Activated naive CD8-positive, alpha-beta T cell (primary cell): ENCODE results near the gene BCL2L11.

Source experiments
- H3K27ac Mint-ChIP-seq: one replicate; pipeline ENCODE4 v1.8.0; 2021; ENCODE audit warnings: mixed read lengths
- H3K27me3 Mint-ChIP-seq: one replicate; pipeline ENCODE4 v1.8.0; 2021; ENCODE audit warnings: mixed read lengths
- H3K36me3 Mint-ChIP-seq: one replicate; pipeline ENCODE4 v1.8.0; 2021; ENCODE audit warnings: mixed read lengths
- H3K4me1 Mint-ChIP-seq: one replicate; pipeline ENCODE4 v1.8.0; 2021; ENCODE audit warnings: low read depth, mixed read lengths
- H3K4me3 Mint-ChIP-seq: one replicate; pipeline ENCODE4 v1.8.0; 2021; ENCODE audit warnings: mild to moderate bottlenecking, mixed read lengths
- H3K9me3 Mint-ChIP-seq: one replicate; pipeline ENCODE4 v1.8.0; 2021; ENCODE audit warnings: low read depth, mixed read lengths

Gene BCL2L11

DNA sequence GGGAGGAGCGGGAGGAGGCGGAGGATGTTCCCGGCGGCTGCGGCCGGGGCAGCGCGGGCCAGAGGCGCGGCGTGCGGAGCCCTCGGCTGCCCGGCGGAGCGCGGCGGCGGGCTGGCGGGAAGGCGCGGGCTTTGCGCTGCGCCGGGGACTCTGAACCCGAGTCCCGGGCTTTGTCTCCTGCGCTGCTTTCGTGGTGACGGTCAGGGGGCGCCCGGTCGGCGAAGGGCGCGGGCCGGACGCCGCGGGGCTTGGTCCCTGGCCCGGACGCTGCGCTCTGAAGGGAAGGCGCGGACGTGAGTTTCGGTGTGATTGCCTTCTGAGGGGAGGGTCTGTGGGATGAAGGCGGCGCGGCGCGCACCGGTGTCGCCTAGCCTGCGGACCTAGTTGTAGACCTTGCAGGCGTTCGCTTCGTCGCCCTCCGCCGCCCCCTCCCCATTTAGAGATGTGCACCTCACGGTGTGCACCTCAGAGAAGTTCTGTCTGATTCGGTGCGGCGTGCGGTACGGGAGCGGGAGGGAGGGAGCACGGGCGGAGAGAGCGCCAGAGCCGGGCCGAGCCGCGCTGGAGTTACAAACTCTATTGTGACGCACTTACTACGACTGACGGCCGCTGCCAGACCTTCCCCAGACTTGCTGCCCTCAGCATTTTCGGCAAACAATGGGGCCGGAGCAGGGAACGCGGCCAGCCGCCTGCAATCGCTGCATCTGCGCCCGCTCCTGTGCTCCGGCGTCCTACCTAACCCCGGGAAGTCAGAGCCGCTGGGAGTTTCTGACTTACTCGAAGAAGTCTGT is 2.1 kb downstream of the BCL2L11 start:
- Mint-ChIP-seq H3K27me3 (no peaks in the 10 kb centered on the region), H3K4me3 (peak overlapping the region; percentile 89), H3K36me3 (peaks cover 23% of the 10 kb centered on the region), H3K4me1 (peaks cover 59% of the 10 kb centered on the region), H3K27ac (peak overlapping the region; percentile 82), H3K9me3 (no peaks in the 10 kb centered on the region)

DNA sequence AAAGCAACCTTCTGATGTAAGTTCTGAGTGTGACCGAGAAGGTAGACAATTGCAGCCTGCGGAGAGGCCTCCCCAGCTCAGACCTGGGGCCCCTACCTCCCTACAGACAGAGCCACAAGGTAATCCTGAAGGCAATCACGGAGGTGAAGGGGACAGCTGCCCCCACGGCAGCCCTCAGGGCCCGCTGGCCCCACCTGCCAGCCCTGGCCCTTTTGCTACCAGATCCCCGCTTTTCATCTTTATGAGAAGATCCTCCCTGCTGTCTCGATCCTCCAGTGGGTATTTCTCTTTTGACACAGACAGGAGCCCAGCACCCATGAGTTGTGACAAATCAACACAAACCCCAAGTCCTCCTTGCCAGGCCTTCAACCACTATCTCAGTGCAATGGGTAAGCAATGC is 3.0 kb downstream of the BCL2L11 start:
- H3K27me3 Mint-ChIP-seq = no peaks in the 10 kb centered on the region
- no peaks in the 10 kb centered on the region for H3K9me3 Mint-ChIP-seq
- peaks cover 26% of the 10 kb centered on the region for H3K36me3 Mint-ChIP-seq
- peaks cover 57% of the 10 kb centered on the region for H3K4me1 Mint-ChIP-seq
- H3K4me3 Mint-ChIP-seq = peak overlapping the region; percentile 89
- H3K27ac Mint-ChIP-seq = peak overlapping the region; percentile 50

DNA sequence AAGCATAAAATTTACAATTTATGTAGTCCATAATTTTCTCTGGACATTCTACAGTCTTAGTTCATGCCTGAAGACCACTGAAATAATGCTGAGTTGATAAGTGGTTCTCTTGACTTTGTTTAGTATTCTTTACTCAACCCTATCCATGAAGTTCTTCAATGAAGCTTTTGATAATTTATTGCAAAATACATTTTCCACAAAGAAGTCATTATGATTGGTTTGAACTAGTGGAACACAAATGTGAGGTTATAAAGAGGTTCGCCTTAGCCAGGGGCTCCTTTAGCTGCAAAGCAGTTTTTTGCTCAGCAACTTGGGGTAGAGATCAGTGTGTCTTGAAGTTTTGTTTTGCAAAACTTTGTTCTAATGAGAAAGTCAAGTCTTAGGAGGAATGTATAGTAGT is 5.9 kb downstream of the BCL2L11 start:
- Mint-ChIP-seq H3K9me3 (no peaks in the 10 kb centered on the region), H3K27ac (no peak overlapping the region), H3K4me3 (peak overlapping the region; percentile 56), H3K27me3 (no peaks in the 10 kb centered on the region), H3K36me3 (peaks cover 43% of the 10 kb centered on the region), H3K4me1 (peaks cover 62% of the 10 kb centered on the region)

DNA sequence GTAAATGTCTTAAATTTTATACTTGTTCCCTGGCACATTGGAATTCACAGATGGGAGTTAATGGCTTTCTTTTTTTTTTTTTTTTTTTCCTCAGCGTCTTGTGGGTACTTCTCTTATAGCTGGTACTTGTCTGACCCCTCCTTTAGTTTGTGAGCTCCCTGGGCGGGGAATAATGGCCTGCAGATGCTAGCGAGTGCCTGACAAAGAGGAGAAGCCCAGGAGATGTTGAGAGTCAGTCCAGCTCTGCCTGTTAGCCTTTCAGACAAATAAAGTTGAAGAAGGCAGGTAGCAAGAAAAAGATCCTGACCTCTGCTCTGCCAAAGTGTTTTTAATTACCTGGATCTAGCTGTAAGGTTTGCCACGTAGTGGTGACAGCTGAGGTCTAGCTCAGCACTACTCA is 6.6 kb downstream of the BCL2L11 start:
- H3K9me3 Mint-ChIP-seq = no peaks in the 10 kb centered on the region
- H3K4me1 Mint-ChIP-seq = peaks cover 68% of the 10 kb centered on the region
- peaks cover 49% of the 10 kb centered on the region for H3K36me3 Mint-ChIP-seq
- no peaks in the 10 kb centered on the region for H3K27me3 Mint-ChIP-seq
- H3K4me3 Mint-ChIP-seq = no peak overlapping the region
- no peak overlapping the region for H3K27ac Mint-ChIP-seq

DNA sequence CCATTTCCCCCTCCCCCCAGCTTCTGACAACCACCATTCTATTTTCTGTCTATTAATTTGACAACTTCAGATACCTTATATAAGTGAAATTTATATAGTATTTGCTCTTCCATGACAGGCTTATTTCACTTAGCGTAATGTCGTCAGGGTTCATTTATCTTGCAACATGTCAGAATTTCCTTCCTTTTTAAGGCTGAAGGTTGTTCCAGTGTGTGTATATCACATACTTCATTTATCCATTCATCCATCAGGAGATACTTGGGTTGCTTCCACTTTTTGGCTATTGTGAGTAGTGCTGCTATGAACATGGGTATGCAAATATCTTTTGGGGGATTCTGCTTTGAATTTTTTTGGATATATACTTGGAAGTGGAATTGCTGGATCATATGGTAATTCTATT is 7.4 kb downstream of the BCL2L11 start:
- Mint-ChIP-seq H3K27me3 (no peaks in the 10 kb centered on the region), H3K4me1 (peaks cover 71% of the 10 kb centered on the region), H3K27ac (no peak overlapping the region), H3K36me3 (peaks cover 49% of the 10 kb centered on the region), H3K9me3 (no peaks in the 10 kb centered on the region), H3K4me3 (no peak overlapping the region)

DNA sequence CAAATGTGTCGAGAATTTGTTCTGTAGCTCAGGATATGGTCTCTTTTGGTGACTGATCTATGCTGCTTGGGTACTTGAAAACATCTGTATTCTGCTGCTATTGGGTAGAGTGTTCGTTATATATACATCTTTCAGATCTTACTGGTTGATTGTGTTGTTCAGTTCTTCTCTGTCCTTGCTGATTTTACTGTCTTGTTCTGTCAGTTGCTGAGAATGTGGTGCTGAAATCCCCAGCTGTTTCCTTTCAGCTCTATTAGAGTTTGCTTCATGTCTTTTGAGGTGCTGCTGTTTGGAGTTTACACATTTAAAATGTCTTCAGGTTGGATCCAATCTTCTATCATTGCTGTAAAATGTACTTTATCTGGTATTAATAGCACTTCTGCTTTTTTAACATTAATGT is 12.9 kb downstream of the BCL2L11 start:
- H3K4me3 Mint-ChIP-seq = peak overlapping the region; percentile 1
- no peak overlapping the region for H3K27ac Mint-ChIP-seq
- H3K36me3 Mint-ChIP-seq = peaks cover 42% of the 10 kb centered on the region
- H3K4me1 Mint-ChIP-seq = peaks cover 62% of the 10 kb centered on the region
- H3K27me3 Mint-ChIP-seq = no peaks in the 10 kb centered on the region
- H3K9me3 Mint-ChIP-seq = no peaks in the 10 kb centered on the region

DNA sequence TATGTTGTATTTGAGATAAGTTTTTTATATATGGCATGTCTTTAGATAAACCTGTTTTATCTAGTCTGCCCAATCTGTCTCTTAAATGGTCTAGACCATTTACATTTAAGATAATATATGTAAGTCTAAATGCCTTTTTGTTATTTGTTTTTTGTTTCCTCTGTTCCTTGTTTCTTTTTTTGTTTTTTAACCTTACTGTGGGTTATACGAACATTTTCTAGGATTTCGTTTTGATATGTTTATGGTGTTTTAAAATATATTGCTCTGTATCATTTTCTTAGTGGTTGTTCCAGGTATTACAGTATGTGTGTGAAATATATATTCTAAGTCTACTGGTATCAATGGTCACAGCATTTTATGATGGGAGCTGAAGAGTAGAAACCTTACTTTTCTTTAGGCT is 13.3 kb downstream of the BCL2L11 start:
- Mint-ChIP-seq H3K4me3 (no peak overlapping the region), H3K27ac (no peak overlapping the region), H3K27me3 (no peaks in the 10 kb centered on the region), H3K36me3 (peaks cover 39% of the 10 kb centered on the region), H3K4me1 (peaks cover 58% of the 10 kb centered on the region), H3K9me3 (no peaks in the 10 kb centered on the region)

DNA sequence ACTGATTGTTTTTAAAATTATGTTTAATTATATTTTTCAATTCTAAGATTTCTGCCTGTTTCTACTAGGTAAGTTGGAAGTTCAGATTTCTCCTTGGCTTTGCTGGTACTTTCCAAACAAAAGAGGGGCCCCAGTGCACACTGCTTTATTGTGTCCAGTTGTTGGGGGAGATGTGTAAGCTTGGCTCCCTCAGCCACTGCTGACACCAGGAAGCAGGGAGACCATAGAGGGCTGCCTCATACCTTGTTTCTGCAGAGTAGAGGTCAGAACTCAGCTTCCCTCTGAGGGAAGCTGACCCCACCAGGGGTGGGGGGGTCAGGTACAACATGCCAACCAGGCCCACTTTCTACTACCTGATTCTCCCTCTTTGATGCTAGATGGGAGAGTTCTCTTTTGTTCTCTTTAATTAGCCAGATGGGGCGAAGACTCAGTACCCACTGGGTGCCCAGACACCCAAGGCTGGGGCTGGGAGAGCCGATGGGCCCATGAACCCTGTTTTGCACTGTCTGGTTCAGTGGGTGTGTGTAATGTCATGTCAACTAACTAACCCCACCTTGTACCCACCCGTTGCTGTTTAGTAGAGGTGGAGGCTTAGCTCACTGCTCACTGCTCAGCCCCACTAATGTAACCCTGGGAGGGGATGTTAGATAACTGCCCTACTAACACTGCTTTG is 14.7 kb downstream of the BCL2L11 start:
- no peaks in the 10 kb centered on the region for H3K9me3 Mint-ChIP-seq
- no peak overlapping the region for H3K27ac Mint-ChIP-seq
- peaks cover 37% of the 10 kb centered on the region for H3K36me3 Mint-ChIP-seq
- H3K4me1 Mint-ChIP-seq = peaks cover 52% of the 10 kb centered on the region
- H3K27me3 Mint-ChIP-seq = no peaks in the 10 kb centered on the region
- no peak overlapping the region for H3K4me3 Mint-ChIP-seq

DNA sequence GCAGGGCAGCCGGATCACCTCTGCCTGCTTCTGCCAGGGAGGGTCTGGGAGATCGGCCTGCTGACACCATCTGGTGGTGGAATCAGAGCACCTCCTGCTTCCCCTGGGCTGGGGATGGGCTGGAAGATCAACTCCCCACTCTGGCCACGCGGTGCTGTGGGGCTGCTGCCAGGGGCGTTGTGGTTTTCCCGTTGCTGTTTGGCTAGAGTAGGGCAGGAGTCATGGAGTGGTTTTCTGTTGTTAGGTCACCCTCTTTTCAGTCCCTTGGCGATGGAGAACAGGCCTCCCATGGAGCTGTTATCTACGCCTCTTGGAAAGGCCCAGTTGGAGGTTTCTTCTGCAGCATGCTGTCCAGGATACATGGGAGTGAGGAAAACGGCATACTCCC is 15.2 kb downstream of the BCL2L11 start:
- Mint-ChIP-seq H3K4me3 (no peak overlapping the region), H3K27me3 (no peaks in the 10 kb centered on the region), H3K36me3 (peaks cover 35% of the 10 kb centered on the region), H3K27ac (no peak overlapping the region), H3K9me3 (no peaks in the 10 kb centered on the region), H3K4me1 (peaks cover 47% of the 10 kb centered on the region)

DNA sequence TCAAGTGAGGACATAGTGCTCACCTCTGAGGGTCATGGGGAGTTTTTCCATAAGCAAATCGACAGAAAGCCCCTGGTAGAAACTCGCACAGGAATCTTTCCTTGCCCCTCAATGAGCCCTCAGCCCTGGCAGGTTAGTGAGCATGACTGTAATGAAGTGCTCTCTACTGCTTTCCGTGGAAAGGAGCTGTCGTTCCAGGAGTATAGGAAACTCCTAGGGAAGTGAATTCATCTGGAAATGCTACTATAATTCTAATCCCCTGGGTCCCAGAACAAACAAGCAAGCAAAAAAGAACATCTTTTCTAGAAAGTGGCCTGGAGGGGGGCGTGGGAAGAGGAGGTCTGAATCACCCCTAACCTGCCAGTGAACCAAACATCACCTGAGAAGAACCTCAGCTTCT is 18.1 kb downstream of the BCL2L11 start:
- Mint-ChIP-seq H3K27me3 (no peaks in the 10 kb centered on the region), H3K36me3 (peaks cover 26% of the 10 kb centered on the region), H3K9me3 (no peaks in the 10 kb centered on the region), H3K4me1 (peaks cover 37% of the 10 kb centered on the region), H3K27ac (peak overlapping the region; percentile 16), H3K4me3 (no peak overlapping the region)

DNA sequence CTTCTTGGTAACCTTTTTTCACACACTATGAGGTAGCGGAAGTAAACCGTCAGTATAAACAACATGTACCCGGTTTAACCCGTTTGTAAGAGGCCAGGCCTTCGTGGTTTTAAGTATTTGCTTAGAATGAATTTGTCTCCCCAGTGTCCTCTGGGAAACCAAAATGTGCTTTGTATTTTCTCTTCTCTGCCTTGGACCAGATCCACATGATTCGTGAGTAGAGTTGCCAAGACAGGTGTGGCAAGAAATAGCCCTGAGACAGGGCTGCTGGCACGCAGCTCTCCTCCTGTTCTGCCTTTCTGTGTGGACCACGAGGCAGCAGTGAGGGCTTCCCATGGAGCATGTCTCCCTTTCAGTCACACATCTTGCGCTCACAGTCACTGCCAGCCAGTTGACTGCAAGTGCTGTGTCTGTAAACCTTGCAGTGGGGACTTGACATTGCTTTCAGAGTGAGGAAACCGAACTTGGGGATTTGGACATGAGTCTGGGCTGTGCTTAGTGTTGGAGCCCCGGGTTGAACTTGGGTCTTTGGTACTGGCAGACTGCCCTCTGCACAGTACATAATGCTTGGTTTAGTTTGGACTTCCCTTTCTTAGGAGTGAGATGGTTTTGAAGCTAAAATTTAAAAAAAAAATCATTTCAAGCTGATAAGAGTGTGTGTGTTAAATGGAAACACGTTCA is 19.1 kb downstream of the BCL2L11 start:
- Mint-ChIP-seq H3K27ac (no peak overlapping the region), H3K9me3 (no peaks in the 10 kb centered on the region), H3K4me1 (peaks cover 29% of the 10 kb centered on the region), H3K27me3 (no peaks in the 10 kb centered on the region), H3K4me3 (no peak overlapping the region), H3K36me3 (peaks cover 24% of the 10 kb centered on the region)

DNA sequence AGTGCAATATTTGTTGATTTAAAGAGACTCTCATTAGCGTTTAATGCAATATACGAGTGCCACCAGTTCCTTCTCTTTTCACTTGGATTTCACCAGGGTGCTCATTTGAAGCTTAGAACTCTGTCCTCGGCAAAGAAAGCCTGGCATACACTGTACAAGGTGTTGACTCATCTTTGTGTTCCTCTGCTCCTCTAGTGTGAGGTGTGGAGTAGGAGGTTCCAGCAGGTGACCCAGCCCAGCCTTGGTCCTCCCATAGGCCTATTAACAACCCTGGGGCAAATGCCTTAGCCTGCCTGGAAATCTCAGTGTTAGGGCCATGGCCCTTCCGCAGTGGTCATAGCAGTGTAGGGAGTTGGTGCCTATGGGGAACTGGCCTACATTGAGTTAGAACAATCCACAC is 20.1 kb downstream of the BCL2L11 start:
- Mint-ChIP-seq H3K9me3 (no peaks in the 10 kb centered on the region), H3K36me3 (peaks cover 25% of the 10 kb centered on the region), H3K4me1 (peaks cover 31% of the 10 kb centered on the region), H3K27me3 (no peaks in the 10 kb centered on the region), H3K27ac (no peak overlapping the region), H3K4me3 (no peak overlapping the region)

DNA sequence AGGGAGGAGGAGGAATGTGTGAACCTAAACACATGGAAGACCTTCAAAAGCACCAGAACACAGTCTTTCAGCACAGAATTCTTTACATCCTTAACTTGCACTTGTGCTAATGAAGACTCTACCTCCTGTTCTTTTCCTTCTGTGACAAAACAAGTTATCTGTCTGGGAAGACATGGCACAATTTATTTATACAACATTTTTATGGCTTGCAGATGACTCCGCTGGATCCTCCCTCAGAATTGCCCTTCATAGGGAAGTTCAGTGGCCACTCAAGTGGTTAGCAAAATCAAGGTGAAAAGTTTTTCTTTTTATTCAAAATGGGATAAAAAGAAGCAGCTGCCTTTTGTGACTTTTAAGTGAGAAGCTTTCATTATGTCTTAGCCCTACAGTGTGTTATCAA is 21.4 kb downstream of the BCL2L11 start:
- peaks cover 27% of the 10 kb centered on the region for H3K36me3 Mint-ChIP-seq
- H3K4me1 Mint-ChIP-seq = peaks cover 31% of the 10 kb centered on the region
- H3K9me3 Mint-ChIP-seq = no peaks in the 10 kb centered on the region
- H3K27me3 Mint-ChIP-seq = no peaks in the 10 kb centered on the region
- H3K4me3 Mint-ChIP-seq = no peak overlapping the region
- H3K27ac Mint-ChIP-seq = no peak overlapping the region

DNA sequence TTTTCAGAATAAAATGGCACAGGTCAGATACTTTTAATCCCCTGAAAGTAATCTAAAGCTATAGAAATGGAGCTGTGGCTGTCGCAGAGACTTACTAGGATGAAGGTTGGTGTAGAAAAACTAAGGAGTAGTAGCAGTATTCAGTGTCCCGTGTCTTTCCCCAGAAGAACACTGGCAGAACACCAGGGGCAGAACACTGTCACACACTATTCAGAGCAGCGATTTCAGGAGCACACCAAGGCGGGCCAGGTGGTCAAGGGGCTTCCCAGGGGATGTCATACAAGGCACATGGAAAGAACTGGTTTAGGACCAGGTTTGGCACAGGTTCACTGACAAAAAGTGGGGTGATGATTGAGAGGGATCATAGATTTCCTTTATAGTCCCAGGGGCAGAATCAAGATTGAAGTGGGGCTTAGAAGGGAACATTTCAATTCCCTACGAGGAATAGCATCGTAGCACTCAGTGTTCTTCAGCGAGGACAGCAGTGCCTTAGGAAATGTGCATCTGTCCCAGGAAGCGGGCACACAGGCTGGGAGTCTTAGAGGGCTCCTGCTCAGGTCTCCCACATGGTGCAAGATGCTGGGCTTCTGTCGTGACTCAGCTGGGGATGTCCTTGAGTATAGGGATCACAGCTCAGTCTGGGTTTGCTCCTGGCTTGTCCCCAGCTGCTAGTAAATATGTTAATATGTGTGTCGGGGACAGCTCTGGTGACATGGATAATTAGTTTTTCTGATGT is 22.6 kb downstream of the BCL2L11 start:
- H3K27ac Mint-ChIP-seq = no peak overlapping the region

DNA sequence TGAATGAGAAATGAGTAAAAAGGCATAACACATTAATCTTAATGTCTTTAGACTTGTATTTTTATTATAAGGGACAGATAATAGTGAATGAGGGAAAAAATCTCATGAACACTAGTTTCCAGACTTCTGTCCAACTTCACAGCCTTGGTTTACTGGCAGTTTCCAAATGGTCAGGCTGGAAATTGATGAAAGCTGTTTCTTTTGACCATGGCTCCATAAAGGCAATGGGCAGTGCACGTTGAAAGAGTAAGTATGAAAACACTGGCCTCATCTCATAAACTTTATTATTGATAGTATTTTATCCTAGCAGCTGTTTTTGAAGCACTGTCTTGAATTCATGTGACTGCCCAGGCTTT is 23.1 kb downstream of the BCL2L11 start:
- Mint-ChIP-seq H3K27ac (no peak overlapping the region), H3K9me3 (no peaks in the 10 kb centered on the region), H3K4me1 (peaks cover 36% of the 10 kb centered on the region), H3K27me3 (no peaks in the 10 kb centered on the region), H3K36me3 (peaks cover 22% of the 10 kb centered on the region), H3K4me3 (no peak overlapping the region)

More for the DNA sequence above, 22.6 kb downstream of the BCL2L11 start:
- no peak overlapping the region for H3K4me3 Mint-ChIP-seq
- H3K36me3 Mint-ChIP-seq = peaks cover 23% of the 10 kb centered on the region
- H3K4me1 Mint-ChIP-seq = peaks cover 34% of the 10 kb centered on the region
- no peaks in the 10 kb centered on the region for H3K27me3 Mint-ChIP-seq
- no peaks in the 10 kb centered on the region for H3K9me3 Mint-ChIP-seq
